ENCODE results near the gene ANKRD11.
A peak's percentile ranks its signal among the peaks of the same experiment; 100 is the strongest.
"Not testable (repeated sequence)": the region's sequence is repeated elsewhere in the genome, so short reads cannot be mapped to it uniquely, and the experiment has no call there.

The ANKRD11 gene

GRCh38 chr16:89328412-89329400 is 161.7 kb downstream of the ANKRD11 start:
- not testable (repeated sequence) for DNase-seq (ENCODE audit: low read depth)

- DNase-seq (ENCODE audit: low read depth), result no peak
These were observed 163.6 kb downstream of the ANKRD11 start for GRCh38 chr16:89326721-89327120.

GRCh38 chr16:89325861-89326471 is 164.4 kb downstream of the ANKRD11 start:
- DNase-seq (ENCODE audit: low read depth), result peak; percentile 87

- DNase-seq (ENCODE audit: low read depth), result peak; percentile 96
These were observed 166.0 kb downstream of the ANKRD11 start for GRCh38 chr16:89324056-89325010.

- no peak for DNase-seq (ENCODE audit: low read depth)
These were observed 167.0 kb downstream of the ANKRD11 start for GRCh38 chr16:89323120-89323960.

- DNase-seq (ENCODE audit: low read depth), result peak; percentile 93
These were observed 167.8 kb downstream of the ANKRD11 start for GRCh38 chr16:89322321-89323119.

GRCh38 chr16:89320782-89321501 is 169.4 kb downstream of the ANKRD11 start:
- DNase-seq (ENCODE audit: low read depth), result peak; percentile 61

GRCh38 chr16:89319886-89320781 is 170.2 kb downstream of the ANKRD11 start:
- peak; percentile 85 for DNase-seq (ENCODE audit: low read depth)

- DNase-seq (ENCODE audit: low read depth), result no peak
These were observed 170.8 kb downstream of the ANKRD11 start for GRCh38 chr16:89319631-89319885.

- no peak for DNase-seq (ENCODE audit: low read depth)
These were observed 171.3 kb downstream of the ANKRD11 start for GRCh38 chr16:89318871-89319630.

GRCh38 chr16:89318430-89318758 is 172.0 kb downstream of the ANKRD11 start:
- DNase-seq (ENCODE audit: low read depth), result no peak

GRCh38 chr16:89317729-89318429 is 172.5 kb downstream of the ANKRD11 start:
- DNase-seq (ENCODE audit: low read depth), result no peak

- no peak for DNase-seq (ENCODE audit: low read depth)
These were observed 173.2 kb downstream of the ANKRD11 start for GRCh38 chr16:89317101-89317671.

GRCh38 chr16:89316701-89317100 is 173.7 kb downstream of the ANKRD11 start:
- DNase-seq (ENCODE audit: low read depth), result no peak

GRCh38 chr16:89315791-89316581 is 174.4 kb downstream of the ANKRD11 start:
- peak; percentile 90 for DNase-seq (ENCODE audit: low read depth)

GRCh38 chr16:89315271-89315670 is 175.1 kb downstream of the ANKRD11 start:
- DNase-seq (ENCODE audit: low read depth), result no peak

Data from iris pigment epithelial cell (primary cell).